Naive thymus-derived CD4-positive, alpha-beta T cell (primary cell): ENCODE results near the gene NEK11. TPM values are rescaled to one million over a fixed set of nuclear protein-coding genes. Genes with fewer than 3 reads are reported as not detected.
A peak's percentile ranks its signal among the peaks of the same experiment; 100 is the strongest.
"Not testable (repeated sequence)": the region's sequence is repeated elsewhere in the genome, so short reads cannot be mapped to it uniquely, and the experiment has no call there.

Experiments
- ATAC-seq: fragments of 150-1000 bp; cut with Tn5 transposase; 2 replicates; pipeline ENCODE4 v1.10.0; 2021; ENCODE audit warnings: mild to moderate bottlenecking, moderate library complexity
- CTCF ChIA-PET: fragments of 350-600 bp; sonication (Branson Sonifier 250); formaldehyde crosslinking; loops from one replicate; lab custom pipeline; 2021; ENCODE audit warnings: antibody characterized with exemption; lab: Charles Lee
- POLR2A ChIA-PET: fragments of 350-600 bp; sonication (Branson Sonifier 250); formaldehyde crosslinking; loops from one replicate; lab custom pipeline; 2021; ENCODE audit warnings: antibody characterized with exemption, inconsistent platforms; lab: Charles Lee
- DNase-seq, 9 donors: peaks; one replicate each; pipeline versions ENCODE4 v3.0.0 to v3.0.0-alpha.2; 2020 to 2022; ENCODE audit warnings: mixed read lengths in 1 of 9
- H3K27ac ChIP-seq: one replicate; pipeline ENCODE4 v1.7.0; 2013; ENCODE audit warnings: mild to moderate bottlenecking, low read depth, low read length, moderate library complexity
- H3K27me3 ChIP-seq, 2 donors: one replicate each; pipeline ENCODE4 v1.7.0; 2013; ENCODE audit warnings: low read length in 2 of 2, mild to moderate bottlenecking in 2 of 2, moderate library complexity in 2 of 2; ENCODE audit not compliant: control insufficient read depth in 2 of 2, insufficient read depth in 2 of 2
- H3K36me3 ChIP-seq, 3 experiments: 1 replicate in 2 of 3; 2 replicates in 1 of 3; pipeline ENCODE4 v1.7.0; 2013; ENCODE audit warnings: low read length in 3 of 3, mild to moderate bottlenecking in 3 of 3, moderate library complexity in 1 of 3; ENCODE audit not compliant: insufficient read depth in 3 of 3, control insufficient read depth in 2 of 3
- H3K4me1 ChIP-seq, 2 donors: one replicate each; pipeline ENCODE4 v1.7.0; 2013; ENCODE audit warnings: low read length in 2 of 2, mild to moderate bottlenecking in 2 of 2, moderate library complexity in 1 of 2; ENCODE audit not compliant: control insufficient read depth in 2 of 2, insufficient read depth in 2 of 2
- H3K4me3 ChIP-seq: 2 replicates; pipeline ENCODE4 v1.7.0; 2013; ENCODE audit warnings: mild to moderate bottlenecking, low read length
- H3K9me3 ChIP-seq, 3 experiments: 1 replicate in 2 of 3; 2 replicates in 1 of 3; pipeline ENCODE4 v1.7.0; 2013; ENCODE audit warnings: low read length in 3 of 3; ENCODE audit not compliant: control insufficient read depth in 2 of 3
- H3K27ac Mint-ChIP-seq, 9 donors: one replicate each; pipeline ENCODE4 v1.8.0; 2020 to 2022; ENCODE audit warnings: mixed read lengths in 9 of 9, mild to moderate bottlenecking in 8 of 9, moderate library complexity in 5 of 9, inconsistent platforms in 2 of 9
- H3K27me3 Mint-ChIP-seq, 5 donors: one replicate each; pipeline ENCODE4 v1.8.0; 2021 to 2022; ENCODE audit warnings: mixed read lengths in 5 of 5, mild to moderate bottlenecking in 1 of 5
- H3K36me3 Mint-ChIP-seq, 5 donors: one replicate each; pipeline ENCODE4 v1.8.0; 2020 to 2022; ENCODE audit warnings: mixed read lengths in 5 of 5, mild to moderate bottlenecking in 3 of 5, inconsistent platforms in 1 of 5
- H3K4me1 Mint-ChIP-seq, 7 donors: one replicate each; pipeline ENCODE4 v1.8.0; 2020 to 2022; ENCODE audit warnings: mixed read lengths in 7 of 7, mild to moderate bottlenecking in 3 of 7, inconsistent platforms in 1 of 7
- H3K4me3 Mint-ChIP-seq, 10 donors: one replicate each; pipeline ENCODE4 v1.8.0; 2020 to 2022; ENCODE audit warnings: mild to moderate bottlenecking in 10 of 10, mixed read lengths in 10 of 10, moderate library complexity in 6 of 10, inconsistent platforms in 2 of 10
- H3K9me3 Mint-ChIP-seq, 11 donors: one replicate each; pipeline ENCODE4 v1.8.0; 2020 to 2022; ENCODE audit warnings: mixed read lengths in 11 of 11, mild to moderate bottlenecking in 4 of 11, inconsistent platforms in 1 of 11, moderate library complexity in 1 of 11
- intact Hi-C, 2 donors: fragments of 100-400 bp; cut with micrococcal nuclease; formaldehyde crosslinking; loops; one replicate each; pipeline ENCODE4 v1.15.1; 2023
- polyA plus RNA-seq, 2 donors: library from polyadenylated mRNA; unstranded; fragments of 300-500 nt; fragmentation: Illumina TruSeq; gene quantifications; one replicate each; pipeline ENCODE4 v1.2.3, GENCODE V29; 2021
- total RNA-seq, 6 experiments: library from RNA in 5 of 6; stranded (reverse) in 5 of 6; gene quantifications; 1 replicate in 5 of 6; 2 replicates in 1 of 6; pipeline ENCODE4 v1.2.3 and lab custom pipeline; 2021 to 2026

NEK11 gene
- total and polyA plus RNA-seq, 7 experiments from 2014 or later = 1.5 to 9.0 (median 4.4) TPM

- H3K36me3 ChIP-seq, H3K27me3 ChIP-seq, H3K27ac ChIP-seq: not testable (repeated sequence)
- H3K4me1 Mint-ChIP-seq = peaks cover 4 to 36% (median 33%) of the 10 kb centered on the region in 7 donors
- intact Hi-C loops = loop anchor here (1.0 to 5.0 kb wide), 2 partner anchors 16 to 340 kb away; partner anchors contain the start of genes ASTE1 (in 2 of the 2), NEK11 (in 2 of the 2) and NUDT16 (in 1 of the 2)
- peaks cover 16 to 58% (median 29%) of the 10 kb centered on the region in 5 donors for H3K36me3 Mint-ChIP-seq
- H3K27me3 Mint-ChIP-seq = peaks cover 0 to 29% (median 0%) of the 10 kb centered on the region in 5 donors
- H3K4me3 ChIP-seq = peak overlapping the region; percentile 28
- ChIA-PET CTCF (interaction anchor here (2.2 kb wide), 1 partner anchor 10 kb away, joined by 6 read pairs; no protein-coding TSS in a partner anchor), POLR2A (interaction anchor here (0.7 to 3.5 kb wide), 5 partner anchors 9 to 457 kb away, joined by 3 to 25 read pairs (median 3); partner anchors contain the start of genes ASTE1 and NEK11)
- H3K9me3 Mint-ChIP-seq = peaks cover 12 to 74% (median 42%) of the 10 kb centered on the region in 11 donors
- H3K27ac Mint-ChIP-seq = peak overlapping the region; percentile 72 to 91 (median 81)
- DNase-seq = peak in 7 of 9 donors; percentile 20 to 68 (median 51)
- H3K9me3 ChIP-seq = peaks cover 0 to 22% (median 4%) of the 10 kb centered on the region in 3 experiments
- H3K4me1 ChIP-seq = peaks cover 10 to 17% of the 10 kb centered on the region in 2 donors
- peak; percentile 75 for ATAC-seq
- H3K4me3 Mint-ChIP-seq = peak overlapping the region; percentile 33 to 71 (median 58)
Measured at GRCh38 chr3:131042271-131042985, 15.8 kb downstream of the NEK11 start.

- CTCF ChIA-PET = interaction anchor here (1.5 kb wide), 1 partner anchor 11 kb away, joined by 6 read pairs; no protein-coding TSS in a partner anchor
- POLR2A ChIA-PET = interaction anchor here (0.6 kb wide), 1 partner anchor 8 kb away, joined by 3 read pairs; no protein-coding TSS in a partner anchor
- Histone ChIP-seq H3K27ac (no peak overlapping the region), H3K9me3 (peaks cover 0 to 23% (median 4%) of the 10 kb centered on the region in 3 experiments), H3K4me1 (peaks cover 3 to 9% of the 10 kb centered on the region in 2 donors), H3K4me3 (no peak overlapping the region), H3K27me3 (no peaks in the 10 kb centered on the region), H3K36me3 (no peaks in the 10 kb centered on the region)
- ATAC-seq (no peak), DNase-seq (no peak)
- peaks cover 0 to 29% (median 0%) of the 10 kb centered on the region in 5 donors for H3K27me3 Mint-ChIP-seq
- H3K36me3 Mint-ChIP-seq = peaks cover 17 to 45% (median 28%) of the 10 kb centered on the region in 5 donors
- no peak overlapping the region for H3K4me3 Mint-ChIP-seq
- H3K9me3 Mint-ChIP-seq = peaks cover 13 to 65% (median 35%) of the 10 kb centered on the region in 11 donors
- H3K27ac Mint-ChIP-seq = no peak overlapping the region
- intact Hi-C loops = no loop called here
- peaks cover 0 to 20% (median 11%) of the 10 kb centered on the region in 7 donors for H3K4me1 Mint-ChIP-seq
Measured at GRCh38 chr3:131047582-131047981, 20.9 kb downstream of the NEK11 start.

- intact Hi-C loops = no loop called here
- Mint-ChIP-seq H3K27ac (no peak overlapping the region), H3K27me3 (peaks cover 0 to 29% (median 0%) of the 10 kb centered on the region in 5 donors), H3K36me3 (peaks cover 17 to 45% (median 28%) of the 10 kb centered on the region in 5 donors), H3K9me3 (peaks cover 13 to 60% (median 32%) of the 10 kb centered on the region in 11 donors), H3K4me3 (no peak overlapping the region), H3K4me1 (peaks cover 0 to 16% (median 6%) of the 10 kb centered on the region in 7 donors)
- Histone ChIP-seq H3K27me3 (no peaks in the 10 kb centered on the region), H3K27ac (no peak overlapping the region), H3K4me3 (no peak overlapping the region), H3K4me1 (peaks cover 0 to 5% of the 10 kb centered on the region in 2 donors), H3K36me3 (no peaks in the 10 kb centered on the region), H3K9me3 (peaks cover 0 to 23% (median 4%) of the 10 kb centered on the region in 3 experiments)
- DNase-seq = no peak
- ChIA-PET POLR2A (interaction anchor here (0.6 kb wide), 1 partner anchor 8 kb away, joined by 3 read pairs; no protein-coding TSS in a partner anchor), CTCF (no interaction called here)
- no peak for ATAC-seq
Measured at GRCh38 chr3:131048030-131048429, 21.4 kb downstream of the NEK11 start.

- peaks cover 0 to 9% (median 0%) of the 10 kb centered on the region in 7 donors for H3K4me1 Mint-ChIP-seq
- no peaks in the 10 kb centered on the region for H3K4me1 ChIP-seq
Measured at GRCh38 chr3:131050001-131050400, 23.3 kb downstream of the NEK11 start.

GRCh38 chr3:131053043-131053859 is 26.6 kb downstream of the NEK11 start:
- Mint-ChIP-seq H3K4me1 (peaks cover 0 to 9% (median 0%) of the 10 kb centered on the region in 7 donors), H3K4me3 (no peak overlapping the region), H3K27ac (no peak overlapping the region), H3K27me3 (peaks cover 0 to 4% (median 3%) of the 10 kb centered on the region in 5 donors), H3K9me3 (peaks cover 0 to 9% (median 0%) of the 10 kb centered on the region in 11 donors), H3K36me3 (peaks cover 0 to 7% (median 4%) of the 10 kb centered on the region in 5 donors)
- no peak overlapping the region for H3K27ac ChIP-seq
- H3K9me3 ChIP-seq = no peaks in the 10 kb centered on the region
- no peaks in the 10 kb centered on the region for H3K36me3 ChIP-seq
- no peaks in the 10 kb centered on the region for H3K4me1 ChIP-seq
- ChIA-PET CTCF (no interaction called here), POLR2A (no interaction called here)
- ATAC-seq (no peak), DNase-seq (no peak)
- H3K4me3 ChIP-seq = no peak overlapping the region
- intact Hi-C loops = no loop called here
- no peaks in the 10 kb centered on the region for H3K27me3 ChIP-seq

More at GRCh38 chr3:131050001-131050400, 23.3 kb downstream of the NEK11 start:
- Histone ChIP-seq H3K4me3 (no peak overlapping the region), H3K27me3 (no peaks in the 10 kb centered on the region), H3K36me3 (no peaks in the 10 kb centered on the region), H3K27ac (no peak overlapping the region), H3K9me3 (peaks cover 0 to 6% (median 2%) of the 10 kb centered on the region in 3 experiments)
- H3K4me3 Mint-ChIP-seq = no peak overlapping the region
- peaks cover 4 to 41% (median 14%) of the 10 kb centered on the region in 11 donors for H3K9me3 Mint-ChIP-seq
- peaks cover 0 to 13% (median 0%) of the 10 kb centered on the region in 5 donors for H3K27me3 Mint-ChIP-seq
- CTCF ChIA-PET = no interaction called here
- intact Hi-C loops = no loop called here
- H3K36me3 Mint-ChIP-seq = peaks cover 7 to 28% (median 10%) of the 10 kb centered on the region in 5 donors
- ATAC-seq = no peak
- H3K27ac Mint-ChIP-seq = no peak overlapping the region
- POLR2A ChIA-PET = no interaction called here
- no peak for DNase-seq

- no peak overlapping the region for H3K27ac Mint-ChIP-seq
- no peaks in the 10 kb centered on the region for H3K36me3 Mint-ChIP-seq
- intact Hi-C loops = no loop called here
- H3K4me3 ChIP-seq = no peak overlapping the region
- no peak overlapping the region for H3K4me3 Mint-ChIP-seq
- no peaks in the 10 kb centered on the region for H3K4me1 ChIP-seq
- no peaks in the 10 kb centered on the region for H3K9me3 Mint-ChIP-seq
- no peak for DNase-seq
- no peaks in the 10 kb centered on the region for H3K9me3 ChIP-seq
- peaks cover 0 to 17% (median 0%) of the 10 kb centered on the region in 5 donors for H3K27me3 Mint-ChIP-seq
- no peak overlapping the region for H3K27ac ChIP-seq
- H3K27me3 ChIP-seq = no peaks in the 10 kb centered on the region
- POLR2A ChIA-PET = no interaction called here
- CTCF ChIA-PET = no interaction called here
- no peak for ATAC-seq
- peaks cover 0 to 5% (median 0%) of the 10 kb centered on the region in 7 donors for H3K4me1 Mint-ChIP-seq
- H3K36me3 ChIP-seq = no peaks in the 10 kb centered on the region
Measured at GRCh38 chr3:131067983-131068382, 41.3 kb downstream of the NEK11 start.
